IMR-90 (cell line): ENCODE measurements around the gene AMZ2. TPM values are rescaled to one million over a fixed set of nuclear protein-coding genes. Genes with fewer than 3 reads are reported as not detected.
A peak's percentile ranks its signal among the peaks of the same experiment; 100 is the strongest.

ENCODE experiments used
- ATAC-seq: fragments of 200-7000 bp; cut with Tn5 transposase; 2 replicates; pipeline ENCODE4 v1.9.1; 2020; ENCODE audit warnings: low read depth, mild to moderate bottlenecking, moderate library complexity
- BruUV-seq: library from RNA; stranded (reverse); fragments of 400-500 nt; replicated peaks from 2 replicates; lab custom pipeline; 2021; lab: Mats Ljungman, UMichigan
- CTCF ChIA-PET: fragments of 300-600 bp; formaldehyde crosslinking; extraction: SDS; loops from one replicate; lab custom pipeline; 2021; ENCODE audit warnings: antibody characterized with exemption; lab: Yijun Ruan, JAX
- POLR2A ChIA-PET: fragments of 300-600 bp; sonication (Branson Sonifier 250); formaldehyde crosslinking; loops from one replicate; lab custom pipeline; 2022; ENCODE audit warnings: antibody characterized with exemption; ENCODE audit not compliant: unreplicated experiment; lab: Charles Lee
- DNase-seq: peaks from one replicate; pipeline ENCODE4 v3.0.0; 2013
- H2AFZ ChIP-seq: replicated peaks from 2 replicates; pipeline ENCODE3; 2013; ENCODE audit warnings: low read length, mild to moderate bottlenecking; ENCODE audit not compliant: poor library complexity
- H2AK5ac ChIP-seq: 2 replicates; pipeline ENCODE4 v1.6.1; 2013; ENCODE audit warnings: low read depth, low read length, inconsistent platforms
- H2AK9ac ChIP-seq: replicated peaks from 2 replicates; pipeline ENCODE3; 2013; ENCODE audit warnings: mild to moderate bottlenecking, low read depth, low read length, moderate library complexity; ENCODE audit not compliant: poor library complexity
- H2BK120ac ChIP-seq: 2 replicates; pipeline ENCODE4 v1.6.1; 2013; ENCODE audit warnings: low read depth, low read length, inconsistent platforms
- H2BK15ac ChIP-seq: 3 replicates; pipeline ENCODE4 v1.6.1; 2013; ENCODE audit warnings: low read depth, low read length, inconsistent platforms
- H2BK20ac ChIP-seq: 2 replicates; pipeline ENCODE4 v1.6.1; 2013; ENCODE audit warnings: low read depth, mild to moderate bottlenecking, inconsistent platforms, low read length, moderate library complexity
- H2BK5ac ChIP-seq: 2 replicates; pipeline ENCODE4 v1.6.1; 2013; ENCODE audit warnings: mild to moderate bottlenecking, low read depth, low read length, inconsistent platforms; ENCODE audit not compliant: poor library complexity, severe bottlenecking
- H3K14ac ChIP-seq: replicated peaks from 2 replicates; pipeline ENCODE4 v1.6.1; 2013; ENCODE audit warnings: low read depth, low read length, inconsistent platforms
- H3K18ac ChIP-seq: 2 replicates; pipeline ENCODE4 v1.6.1; 2013; ENCODE audit warnings: low read depth, low read length, control low read depth
- H3K23ac ChIP-seq: 2 replicates; pipeline ENCODE4 v1.6.1; 2013; ENCODE audit warnings: low read depth, low read length, inconsistent platforms
- H3K27ac ChIP-seq: 2 replicates; pipeline ENCODE4 v1.5.1; 2013; ENCODE audit warnings: mild to moderate bottlenecking, control low read depth, low read length; ENCODE audit not compliant: insufficient read depth
- H3K27me3 ChIP-seq: 2 replicates; pipeline ENCODE4 v1.6.1; 2013; ENCODE audit warnings: low read length; ENCODE audit not compliant: control insufficient read depth, insufficient read depth
- H3K36me3 ChIP-seq: 2 replicates; pipeline ENCODE4 v1.6.1; 2013; ENCODE audit warnings: low read length, mixed read lengths; ENCODE audit not compliant: control insufficient read depth, insufficient read depth
- H3K4ac ChIP-seq: 2 replicates; pipeline ENCODE4 v1.6.1; 2013; ENCODE audit warnings: low read depth, low read length, inconsistent platforms
- H3K4me1 ChIP-seq: 2 replicates; pipeline ENCODE4 v1.6.1; 2013; ENCODE audit warnings: low read length, mixed read lengths; ENCODE audit not compliant: control insufficient read depth, insufficient read depth
- H3K4me2 ChIP-seq: 2 replicates; pipeline ENCODE4 v1.6.1; 2013; ENCODE audit warnings: low read depth, mild to moderate bottlenecking, control low read depth, low read length, moderate library complexity
- H3K4me3 ChIP-seq: 2 replicates; pipeline ENCODE4 v1.5.1; 2013; ENCODE audit warnings: low read depth, mild to moderate bottlenecking, control low read depth, low read length, moderate library complexity; ENCODE audit not compliant: insufficient read depth
- H3K56ac ChIP-seq: 2 replicates; pipeline ENCODE4 v1.6.1; 2013; ENCODE audit warnings: low read length, inconsistent platforms; ENCODE audit not compliant: insufficient read depth; ENCODE audit errors: extremely low read depth
- H3K79me1 ChIP-seq, 2 experiments: 2 replicates each; pipeline ENCODE4 v1.6.1; 2013; ENCODE audit warnings: low read length in 2 of 2, inconsistent platforms in 1 of 2, low read depth in 1 of 2
- H3K9ac ChIP-seq: 2 replicates; pipeline ENCODE4 v1.6.1; 2013; ENCODE audit warnings: low read depth, low read length, control low read depth
- H3K9me1 ChIP-seq: 2 replicates; pipeline ENCODE4 v1.6.1; 2013; ENCODE audit warnings: low read length, inconsistent platforms; ENCODE audit not compliant: insufficient read depth
- H3K9me3 ChIP-seq: 2 replicates; pipeline ENCODE4 v1.6.1; 2013; ENCODE audit warnings: low read length; ENCODE audit not compliant: control insufficient read depth, insufficient read depth
- H4K20me1 ChIP-seq: 2 replicates; pipeline ENCODE4 v1.6.1; 2013; ENCODE audit warnings: low read length, inconsistent platforms; ENCODE audit not compliant: insufficient read depth
- H4K5ac ChIP-seq: 2 replicates; pipeline ENCODE4 v1.6.1; 2013; ENCODE audit warnings: mild to moderate bottlenecking, low read depth, low read length, control low read depth
- H4K8ac ChIP-seq, 2 experiments: 2 replicates each; pipeline ENCODE4 v1.6.1; 2013; ENCODE audit warnings: low read depth in 2 of 2, low read length in 2 of 2, control low read depth in 1 of 2, inconsistent platforms in 1 of 2
- H4K91ac ChIP-seq: 2 replicates; pipeline ENCODE4 v1.6.1; 2013; ENCODE audit warnings: low read depth, low read length, inconsistent platforms; ENCODE audit not compliant: insufficient read depth
- CEBPB ChIP-seq: IDR thresholded peaks from 2 replicates; pipeline ENCODE4 v1.6.1; 2012; ENCODE audit warnings: low read depth, low read length, improper control_type of control experiment
- CHD1 ChIP-seq: IDR thresholded peaks from 2 replicates; pipeline ENCODE4 v1.6.1; 2012; ENCODE audit warnings: low read depth, low read length, improper control_type of control experiment
- FOS ChIP-seq: fragments of 150-350 bp; IDR thresholded peaks from 2 replicates; pipeline ENCODE4 v1.6.1; 2016; ENCODE audit warnings: low read depth, low read length
- MAFK ChIP-seq: IDR thresholded peaks from 2 replicates; pipeline ENCODE4 v1.6.1; 2012; ENCODE audit warnings: low read depth, low read length, improper control_type of control experiment
- MAZ ChIP-seq: IDR thresholded peaks from 2 replicates; pipeline ENCODE4 v1.6.1; 2012; ENCODE audit warnings: low read depth, mild to moderate bottlenecking, low read length, improper control_type of control experiment, moderate library complexity, borderline replicate concordance
- MXI1 ChIP-seq: IDR thresholded peaks from 2 replicates; pipeline ENCODE4 v1.6.1; 2012; ENCODE audit warnings: low read depth, mild to moderate bottlenecking, low read length, moderate library complexity, borderline replicate concordance
- NFE2L2 ChIP-seq: fragments of 150-350 bp; IDR thresholded peaks from 2 replicates; pipeline ENCODE4 v1.6.1; 2016; ENCODE audit warnings: low read depth, mild to moderate bottlenecking, low read length
- POLR2A ChIP-seq: IDR thresholded peaks from 2 replicates; pipeline ENCODE4 v1.6.1; 2012; ENCODE audit warnings: mild to moderate bottlenecking, low read depth, low read length
- RAD21 ChIP-seq: IDR thresholded peaks from 2 replicates; pipeline ENCODE4 v1.6.1; 2012; ENCODE audit warnings: low read length, improper control_type of control experiment
- RCOR1 ChIP-seq: IDR thresholded peaks from 2 replicates; pipeline ENCODE4 v1.6.1; 2012; ENCODE audit warnings: mild to moderate bottlenecking, low read length, improper control_type of control experiment; ENCODE audit not compliant: insufficient replicate concordance
- RFX5 ChIP-seq: IDR thresholded peaks from 2 replicates; pipeline ENCODE4 v1.8.0; 2012; ENCODE audit warnings: low read depth, mild to moderate bottlenecking, low read length, moderate library complexity
- SMC3 ChIP-seq: fragments of 150-350 bp; IDR thresholded peaks from 2 replicates; pipeline ENCODE4 v1.6.1; 2016; ENCODE audit warnings: low read depth, mild to moderate bottlenecking, antibody characterized with exemption, low read length, moderate library complexity
- WGBS, 2 experiments: methylation state at CpG; one replicate each; pipeline versions ENCODE4 v1.1.5 to v1.1.7; 2013; ENCODE audit warnings: missing lambda C conversion rate in 2 of 2; ENCODE audit not compliant: insufficient read length in 1 of 2; ENCODE audit errors: extremely low coverage in 2 of 2; 5-methylcytosine and 5-hydroxymethylcytosine counted together
- dilution Hi-C: fragments of 300-500 bp; cut with HindIII; formaldehyde crosslinking; loops from one replicate; pipeline ENCODE4 v1.14.3; 2018; ENCODE audit warnings: low sequenced_read_pairs; ENCODE audit not compliant: unreplicated experiment
- in situ Hi-C: fragments of 300-500 bp; cut with MboI; formaldehyde crosslinking; loops from 3 replicates; pipeline ENCODE4 v1.14.3; 2019; ENCODE audit warnings: low sequenced_read_pairs, inconsistent platforms, mixed read lengths
- intact Hi-C: fragments of 100-400 bp; cut with micrococcal nuclease; formaldehyde crosslinking; loops from 2 replicates; pipeline ENCODE4 v1.10.0; 2022
- polyA plus RNA-seq, 3 experiments: library from polyadenylated mRNA; depleted of rRNA; stranded (reverse); fragments of >200 nt; gene quantifications; 2 replicates each; pipeline ENCODE4 v1.2.3, GENCODE V29; 2012; ENCODE audit warnings: low replicate concordance in 1 of 3
- total RNA-seq: library from RNA; depleted of rRNA; stranded (reverse); fragments of >200 nt; gene quantifications from 2 replicates; pipeline ENCODE4 v1.2.3, GENCODE V29; 2012
- TF ChIP-seq, protein P1 (sequence below): conservative IDR thresholded peaks from 2 replicates; pipeline ENCODE4 v1.5.1; 2012; ENCODE audit warnings: mild to moderate bottlenecking, low read depth, low read length, improper control_type of control experiment

AMZ2 gene
- total and polyA plus RNA-seq, 2 of the 4 experiments (the other 2 are of a cell fraction): 65.4 to 90.2 TPM

DNA sequence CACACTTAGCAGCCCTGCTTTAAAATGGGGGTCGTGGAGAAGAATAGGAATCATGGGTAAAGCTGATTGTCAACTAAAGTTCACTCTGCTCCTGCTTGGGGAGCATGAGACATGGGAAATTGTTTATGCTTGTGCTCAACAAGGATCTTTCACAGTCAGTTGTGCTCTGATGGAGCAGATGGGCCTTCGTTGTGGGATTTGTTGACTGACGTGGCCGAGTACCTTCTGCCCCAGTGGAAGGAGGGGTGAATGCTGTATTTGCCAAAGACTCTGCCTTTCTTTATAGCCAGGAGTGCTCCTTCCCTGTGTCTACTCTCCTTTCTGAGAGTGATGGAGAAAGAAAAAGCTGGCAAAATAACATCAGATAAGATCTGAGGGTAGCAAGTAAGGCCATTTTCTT is 54.8 kb downstream of the AMZ2 start:
- no peak overlapping the region for H4K8ac ChIP-seq
- no peak overlapping the region for H3K23ac ChIP-seq
- intact Hi-C loops (no loop called here), dilution Hi-C loops (no loop called here), in situ Hi-C loops (no loop called here)
- no peaks in the 10 kb centered on the region for H4K20me1 ChIP-seq
- H2BK15ac ChIP-seq: no peak overlapping the region
- H2AK5ac ChIP-seq: no peak overlapping the region
- ATAC-seq (peak; percentile 40), DNase-seq (no peak)
- no peak overlapping the region for H3K4me3 ChIP-seq
- no peak overlapping the region for H4K5ac ChIP-seq
- TF ChIP-seq FOS: no peak
- no peak for TF ChIP-seq SMC3
- no peak for TF ChIP-seq RFX5
- TF ChIP-seq NFE2L2: no peak
- no peak for TF ChIP-seq MAFK
- TF ChIP-seq CHD1: no peak
- no peak for TF ChIP-seq MAZ
- TF ChIP-seq, protein P1, sequence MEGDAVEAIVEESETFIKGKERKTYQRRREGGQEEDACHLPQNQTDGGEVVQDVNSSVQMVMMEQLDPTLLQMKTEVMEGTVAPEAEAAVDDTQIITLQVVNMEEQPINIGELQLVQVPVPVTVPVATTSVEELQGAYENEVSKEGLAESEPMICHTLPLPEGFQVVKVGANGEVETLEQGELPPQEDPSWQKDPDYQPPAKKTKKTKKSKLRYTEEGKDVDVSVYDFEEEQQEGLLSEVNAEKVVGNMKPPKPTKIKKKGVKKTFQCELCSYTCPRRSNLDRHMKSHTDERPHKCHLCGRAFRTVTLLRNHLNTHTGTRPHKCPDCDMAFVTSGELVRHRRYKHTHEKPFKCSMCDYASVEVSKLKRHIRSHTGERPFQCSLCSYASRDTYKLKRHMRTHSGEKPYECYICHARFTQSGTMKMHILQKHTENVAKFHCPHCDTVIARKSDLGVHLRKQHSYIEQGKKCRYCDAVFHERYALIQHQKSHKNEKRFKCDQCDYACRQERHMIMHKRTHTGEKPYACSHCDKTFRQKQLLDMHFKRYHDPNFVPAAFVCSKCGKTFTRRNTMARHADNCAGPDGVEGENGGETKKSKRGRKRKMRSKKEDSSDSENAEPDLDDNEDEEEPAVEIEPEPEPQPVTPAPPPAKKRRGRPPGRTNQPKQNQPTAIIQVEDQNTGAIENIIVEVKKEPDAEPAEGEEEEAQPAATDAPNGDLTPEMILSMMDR: no peak
- no peak for TF ChIP-seq POLR2A
- TF ChIP-seq RAD21: no peak
- no peak for TF ChIP-seq MXI1
- no peak for TF ChIP-seq CEBPB
- no peak for TF ChIP-seq RCOR1
- peak overlapping the region; percentile 40 for H2AFZ ChIP-seq
- H3K4me1 ChIP-seq: peaks cover 3% of the 10 kb centered on the region; the same call in 1 of the 2 replicates
- H3K18ac ChIP-seq: no peak overlapping the region
- H2AK9ac ChIP-seq: no peak overlapping the region
- no peak overlapping the region for H3K4me2 ChIP-seq
- H3K9me1 ChIP-seq: no peaks in the 10 kb centered on the region
- ChIA-PET POLR2A (no interaction called here), CTCF (no interaction called here)
- no peaks in the 10 kb centered on the region for H3K79me1 ChIP-seq
- no peak overlapping the region for H3K27ac ChIP-seq
- H4K91ac ChIP-seq: no peak overlapping the region
- 38% methylated on average over 1 of the region's 4 CpGs; no CpG with 5 or more reads in 1 of the 2 experiments for WGBS, 2 experiments
- no peak overlapping the region for H2BK5ac ChIP-seq
- no peak overlapping the region for H2BK120ac ChIP-seq
- no peak overlapping the region for H3K9ac ChIP-seq
- no peak overlapping the region for H3K56ac ChIP-seq
- H3K14ac ChIP-seq: no peak overlapping the region
- BruUV-seq: no TSS peak
- H2BK20ac ChIP-seq: no peak overlapping the region
- H3K36me3 ChIP-seq: no peaks in the 10 kb centered on the region
- no peak overlapping the region for H3K4ac ChIP-seq
- no peaks in the 10 kb centered on the region for H3K27me3 ChIP-seq
- H3K9me3 ChIP-seq: no peaks in the 10 kb centered on the region; the same call in 1 of the 2 replicates
